Measurements from ENCODE around the gene PSMD6.
A peak's percentile ranks its signal among the peaks of the same experiment; 100 is the strongest.

Gene PSMD6

DNA sequence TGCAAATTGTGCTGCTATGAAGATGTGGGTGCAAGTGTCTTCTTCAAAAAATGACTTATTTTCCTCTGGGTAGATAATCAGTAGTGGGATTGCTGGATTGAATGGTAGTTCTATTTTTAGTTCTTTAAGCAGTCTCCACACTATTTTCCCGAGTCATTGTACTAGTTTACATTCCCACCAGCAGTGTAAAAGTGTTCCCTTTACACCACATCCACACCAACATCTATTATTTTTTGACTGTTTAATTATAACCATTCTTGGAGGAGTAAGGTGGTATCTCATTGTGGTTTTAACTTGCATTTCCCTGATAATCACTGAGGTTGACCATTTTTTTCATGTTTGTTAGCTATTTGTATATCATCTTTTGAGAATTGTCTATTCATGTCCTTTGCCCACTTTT, 19.7 kb upstream of the PSMD6 start:
- DNase-seq, result no peak

DNA sequence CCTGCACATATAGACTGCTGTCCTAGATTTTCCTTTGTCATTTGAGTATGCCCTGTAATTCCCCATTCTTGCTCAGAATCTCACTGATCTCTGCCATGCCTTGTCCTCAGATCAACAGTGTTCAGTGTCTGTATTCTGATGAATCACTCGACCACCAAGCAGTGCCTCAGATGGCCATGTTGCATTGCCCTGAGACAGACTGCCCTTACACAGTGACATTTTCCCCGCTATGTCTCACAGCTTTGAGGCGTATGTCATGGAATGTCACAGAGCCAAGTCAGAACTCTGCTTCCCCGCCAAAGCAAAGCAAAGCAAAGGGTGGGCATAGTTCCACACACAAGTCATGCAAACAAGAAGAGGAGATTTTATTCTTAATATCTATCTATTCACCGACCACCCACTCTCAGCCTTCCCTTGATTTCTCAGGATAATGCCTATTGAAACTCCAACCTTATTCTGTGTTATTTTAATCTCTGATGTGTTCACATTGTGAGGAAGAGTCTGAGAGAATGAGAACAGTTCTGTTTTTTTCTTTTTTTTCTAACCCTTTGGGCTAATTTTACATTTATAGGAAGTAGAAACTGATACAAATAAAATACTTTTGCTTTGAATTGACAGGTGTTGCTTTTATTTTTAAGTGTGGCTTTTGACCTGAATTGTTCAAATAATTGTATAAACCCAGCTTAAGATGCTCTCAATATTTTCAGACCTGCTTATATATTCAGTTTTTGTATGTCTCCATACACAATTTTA, 16.9 kb upstream of the PSMD6 start:
- no peak for DNase-seq

DNA sequence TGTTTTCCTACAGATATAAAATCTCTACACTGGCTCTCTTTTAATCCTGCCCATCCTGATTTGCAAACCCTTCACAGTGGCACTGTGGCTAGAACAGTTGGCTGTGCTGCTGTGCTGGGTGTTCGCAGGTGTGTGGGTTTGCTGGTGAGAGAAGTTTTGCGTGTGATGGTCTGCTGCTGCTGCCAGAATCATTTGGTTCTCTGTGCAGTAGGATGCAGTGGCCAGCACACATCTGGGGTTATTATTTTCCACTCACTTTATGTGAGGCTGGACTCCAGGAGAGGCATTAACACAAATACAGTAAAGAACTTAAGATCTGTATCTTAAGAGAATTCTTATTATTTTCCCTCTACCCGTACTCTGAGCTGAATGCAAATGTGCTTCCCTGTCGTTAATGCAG, 16.0 kb upstream of the PSMD6 start:
- no peak for DNase-seq

DNA sequence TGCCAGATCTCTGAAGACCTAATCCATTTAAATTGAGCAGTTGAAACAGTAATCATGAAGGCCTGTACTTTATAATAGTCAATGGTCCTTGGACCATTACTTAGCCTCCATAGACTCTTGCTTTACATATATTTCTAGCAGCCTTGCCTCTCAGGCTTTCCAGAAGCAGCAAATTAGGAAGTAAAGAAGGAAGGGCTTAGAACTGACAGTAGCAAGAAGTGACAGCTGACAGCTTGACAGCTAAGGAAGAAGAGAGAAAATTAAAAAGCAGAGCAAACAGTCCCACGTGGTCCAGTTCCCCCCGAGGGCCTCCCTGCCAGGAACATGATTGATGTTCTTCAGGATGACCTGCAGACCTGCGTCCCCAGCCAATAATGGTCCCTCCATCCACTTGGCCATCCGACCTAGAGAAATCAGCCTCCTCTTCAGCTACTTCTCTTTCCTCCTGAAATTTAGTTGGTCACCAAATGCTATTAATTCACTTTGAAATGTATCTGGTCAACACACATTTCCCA, 15.0 kb upstream of the PSMD6 start:
- DNase-seq, result no peak

DNA sequence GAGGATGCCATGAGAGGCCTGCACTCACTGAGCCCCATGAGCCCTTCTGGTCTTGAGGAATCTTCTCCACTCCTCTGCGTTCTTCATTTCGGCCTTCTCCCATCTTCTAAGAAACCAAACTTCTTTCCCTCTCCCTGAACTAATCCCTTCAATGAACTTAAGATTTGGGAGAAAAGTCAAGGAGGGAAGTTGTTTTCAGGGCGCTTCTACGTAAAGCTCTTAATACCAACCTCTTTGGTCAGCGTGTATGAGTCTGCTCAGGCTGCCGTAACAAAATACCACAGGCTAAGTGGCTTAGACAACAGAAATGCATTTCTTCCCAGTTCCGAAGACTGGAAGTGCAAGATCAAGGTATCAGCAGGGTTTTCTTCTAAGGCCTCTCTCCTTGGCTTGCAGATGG, 13.8 kb upstream of the PSMD6 start:
- DNase-seq, result no peak

DNA sequence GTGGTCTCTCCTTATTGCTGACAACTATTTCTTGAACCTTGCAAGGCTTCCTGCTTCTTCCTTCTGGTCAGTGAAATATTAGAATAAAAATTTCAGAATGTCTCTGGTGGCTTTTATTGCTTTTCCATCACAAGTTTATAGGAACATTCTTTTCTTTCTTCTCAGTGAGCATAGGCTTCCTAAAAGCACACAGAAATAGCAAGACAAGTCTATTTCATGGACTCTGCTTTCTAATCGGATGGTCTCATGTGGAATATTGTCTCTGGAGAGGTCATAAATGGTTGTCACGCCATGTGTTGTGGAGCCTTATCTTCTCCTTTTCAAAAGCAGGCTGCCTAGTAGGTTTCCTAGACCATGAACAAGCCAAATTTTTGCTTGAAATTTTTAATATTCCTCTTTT, 9.8 kb upstream of the PSMD6 start:
- no peak for DNase-seq

DNA sequence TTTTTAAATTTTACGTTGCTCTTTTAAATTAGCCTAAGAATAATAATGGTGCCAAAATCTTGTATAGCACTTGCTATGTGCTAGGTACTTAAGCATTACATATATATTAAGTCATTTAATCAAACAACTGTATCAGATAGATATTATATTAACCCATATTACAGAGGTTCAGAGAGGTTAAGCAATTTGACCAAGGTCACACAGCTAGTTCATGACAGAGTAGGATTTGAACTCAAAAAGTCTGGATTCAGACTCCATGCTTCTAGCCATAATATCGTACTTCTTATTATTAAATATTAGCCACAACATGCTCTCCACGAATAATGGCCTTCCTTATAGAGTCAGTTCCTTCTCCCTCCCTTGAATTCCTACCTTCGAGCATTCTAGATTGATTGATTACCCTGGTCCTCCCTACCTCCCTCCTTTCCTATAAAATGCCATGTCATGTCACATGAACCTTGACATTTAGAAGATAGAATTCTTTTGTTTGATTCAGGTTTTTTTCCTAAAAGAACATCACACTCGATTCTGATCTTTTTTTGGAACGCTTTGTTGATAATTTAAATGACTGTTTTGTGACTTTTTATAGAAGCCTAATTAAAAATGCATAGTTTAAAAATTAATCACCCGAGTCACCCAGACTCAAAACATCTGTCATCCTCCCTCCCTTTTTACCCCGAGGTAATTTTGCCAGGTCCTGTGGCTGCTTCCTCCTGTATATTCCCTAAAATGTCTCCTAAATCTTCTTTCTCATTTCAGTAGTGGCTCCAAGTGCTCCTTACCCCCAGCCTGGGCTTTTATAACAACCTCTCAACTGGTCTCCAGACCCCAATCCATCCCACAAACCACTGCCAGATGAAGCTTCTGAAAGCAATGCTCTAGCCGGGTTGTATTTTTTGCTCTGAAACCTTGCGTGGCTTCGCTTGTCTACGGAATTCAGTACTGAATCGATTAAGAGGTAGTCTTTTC, 8.5 kb upstream of the PSMD6 start:
- DNase-seq, result no peak

DNA sequence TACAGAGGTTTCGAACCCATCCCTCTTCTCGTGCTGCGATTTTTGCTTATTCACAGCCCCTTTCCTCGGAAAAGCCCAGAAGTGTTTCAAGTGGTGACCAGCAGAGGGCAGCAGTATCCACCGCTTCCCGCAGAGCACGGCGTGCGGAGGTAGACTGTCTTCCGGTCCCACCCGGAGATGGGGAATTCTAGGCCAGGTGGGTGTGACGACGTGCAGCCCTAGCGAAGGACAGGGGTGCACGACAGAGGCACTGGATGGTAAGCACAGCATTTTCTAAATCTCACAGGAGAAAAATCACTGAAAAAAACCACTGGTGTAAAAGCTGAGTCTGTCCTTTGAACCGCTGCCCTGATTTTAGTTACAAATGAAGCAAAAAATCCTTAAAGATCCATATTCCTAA, 7.4 kb upstream of the PSMD6 start:
- peak; percentile 85 for DNase-seq

DNA sequence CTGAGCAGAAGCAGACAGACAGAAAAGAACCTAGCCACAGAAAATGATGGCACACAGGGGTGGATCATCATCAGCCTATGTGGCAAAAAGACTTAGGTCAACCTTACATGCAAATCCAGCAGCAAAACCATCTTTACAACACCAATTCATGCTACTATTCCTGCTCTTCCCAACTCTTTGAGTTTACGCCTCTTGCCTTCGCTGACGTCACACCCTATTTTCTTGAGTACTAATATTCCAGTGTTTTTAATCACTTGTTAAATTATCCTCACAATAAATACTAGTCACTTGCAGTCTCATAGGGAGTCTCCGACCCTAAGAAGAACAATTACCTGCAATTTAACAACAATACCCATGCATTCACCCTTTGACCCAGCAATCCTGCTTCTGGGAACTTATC, 6.0 kb upstream of the PSMD6 start:
- DNase-seq, result no peak

DNA sequence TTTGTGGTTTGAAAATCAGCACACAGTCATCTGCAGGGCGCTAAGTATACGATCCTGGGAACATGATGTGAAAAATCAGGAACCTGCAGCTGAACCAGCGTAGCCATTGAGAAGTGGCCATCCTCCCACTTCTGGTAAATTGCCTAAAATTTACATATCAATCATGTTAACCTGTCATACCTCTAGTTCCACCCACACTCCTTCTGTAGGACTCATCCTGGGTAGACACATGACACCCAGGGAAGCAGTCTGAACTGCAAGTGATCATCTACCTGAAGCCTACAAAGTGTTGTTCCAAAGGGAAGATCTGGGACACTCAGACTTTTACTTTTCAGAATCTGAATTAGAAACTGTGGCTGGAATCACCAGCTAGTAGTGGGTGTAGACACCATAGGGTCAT, 5.5 kb upstream of the PSMD6 start:
- DNase-seq, result no peak

DNA sequence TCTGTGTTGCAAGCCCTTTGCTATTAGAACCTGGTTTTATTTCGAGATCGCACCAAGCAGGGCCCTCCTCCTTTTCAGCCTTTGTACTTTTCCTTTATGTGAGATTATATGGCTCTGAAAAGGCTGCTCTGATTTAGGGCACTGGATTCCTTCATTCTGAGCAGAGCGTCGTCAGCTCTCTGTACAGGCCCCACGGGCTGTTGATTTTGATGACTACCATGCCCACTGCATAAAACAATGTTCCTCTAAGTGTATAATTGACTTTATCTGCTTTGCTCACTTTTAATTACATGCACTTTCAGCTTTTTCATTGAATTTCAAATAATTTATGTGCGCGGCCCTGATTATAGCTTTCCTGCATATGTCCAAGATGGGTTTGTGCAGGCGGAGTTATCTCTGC, 4.4 kb upstream of the PSMD6 start:
- no peak for DNase-seq

DNA sequence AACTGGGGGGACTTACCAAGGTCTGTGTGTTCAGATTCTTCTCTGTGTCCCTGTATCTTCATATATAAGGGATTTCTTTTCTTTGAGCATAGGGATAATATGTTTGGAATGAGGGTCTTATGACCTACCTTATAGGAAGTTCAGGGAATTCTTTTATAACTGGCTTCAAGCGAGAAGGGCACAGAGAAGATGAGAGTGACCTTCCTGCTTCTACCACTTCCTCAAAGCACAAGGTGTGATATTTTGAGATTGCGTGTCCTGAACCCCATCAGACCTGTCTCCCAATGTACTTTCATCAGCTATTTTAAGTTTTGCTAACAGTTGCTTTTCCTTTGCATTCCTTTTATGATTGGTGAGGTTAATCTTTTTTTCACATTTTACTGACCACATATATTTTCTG, 3.1 kb upstream of the PSMD6 start:
- DNase-seq, result no peak

DNA sequence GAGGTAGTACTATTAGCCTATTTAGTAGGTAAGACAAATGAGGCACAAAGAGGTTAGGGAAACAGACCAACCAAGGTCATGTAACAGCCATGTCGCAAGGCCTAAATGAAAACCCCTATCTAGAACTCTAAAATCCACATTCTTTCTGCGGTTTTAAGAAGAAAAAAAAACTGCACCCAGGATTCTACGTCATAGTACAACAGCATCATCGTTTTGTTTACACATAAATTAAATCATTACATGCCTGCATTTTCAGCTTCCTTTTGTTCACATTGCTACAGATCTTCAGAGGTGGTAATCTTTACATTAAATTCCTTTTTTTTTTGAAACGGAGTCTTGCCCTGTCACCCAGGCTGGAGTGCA, 548 bp upstream of the PSMD6 start:
- no peak for DNase-seq

DNA sequence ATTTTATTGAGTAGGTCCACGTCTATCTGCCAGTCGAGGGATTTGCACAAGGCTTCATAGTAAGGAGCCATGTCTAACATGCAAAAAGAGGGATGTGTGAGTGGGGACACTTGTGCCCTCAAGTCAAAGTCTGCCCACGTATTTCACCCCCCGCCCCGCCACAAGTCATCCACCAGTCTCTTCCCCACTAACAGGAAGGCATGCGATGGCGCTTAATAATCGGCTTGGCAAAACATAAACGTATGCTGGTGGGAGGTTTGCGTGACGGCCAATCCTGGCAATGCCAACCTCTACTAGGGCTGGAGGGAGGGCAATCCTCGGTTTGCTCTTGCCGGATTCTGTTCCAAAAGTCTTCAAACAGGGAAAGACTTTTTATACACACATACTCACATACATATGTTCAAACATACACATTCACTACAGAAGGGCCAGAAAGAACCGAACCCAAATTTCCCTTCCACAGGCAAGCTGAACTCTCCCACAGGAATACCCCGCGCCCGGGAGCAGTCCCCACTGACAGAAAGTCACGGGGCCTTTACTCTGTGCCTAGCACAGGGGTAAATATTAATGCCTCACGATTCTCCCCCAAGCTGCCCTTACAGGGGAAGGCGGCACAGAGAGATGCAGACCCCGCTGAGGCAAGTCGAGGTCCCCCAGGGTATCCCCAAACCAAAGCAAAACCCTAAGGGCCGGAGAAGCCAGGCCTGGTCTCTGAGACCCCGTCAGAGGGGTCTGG, 675 bp downstream of the PSMD6 start:
- DNase-seq, result peak; percentile 19

DNA sequence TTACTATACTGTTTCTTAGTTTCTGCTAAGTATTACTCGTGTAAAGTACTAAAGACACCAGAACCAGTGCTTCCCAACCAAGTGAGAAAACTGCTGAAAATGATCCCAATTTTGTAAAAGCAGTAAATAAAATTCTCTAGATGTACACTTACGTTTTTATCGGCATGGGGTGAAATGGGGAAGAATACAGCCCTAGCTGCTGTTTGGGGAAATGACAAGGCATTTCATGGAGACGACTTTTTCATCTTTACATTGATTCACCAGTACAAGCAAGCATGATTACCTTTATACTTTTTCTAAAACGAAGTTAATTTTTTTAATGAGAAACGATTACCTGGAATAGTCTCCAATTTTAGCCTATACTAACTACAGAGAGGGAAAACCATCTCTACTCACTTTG, 1.4 kb downstream of the PSMD6 start:
- no peak for DNase-seq

DNA sequence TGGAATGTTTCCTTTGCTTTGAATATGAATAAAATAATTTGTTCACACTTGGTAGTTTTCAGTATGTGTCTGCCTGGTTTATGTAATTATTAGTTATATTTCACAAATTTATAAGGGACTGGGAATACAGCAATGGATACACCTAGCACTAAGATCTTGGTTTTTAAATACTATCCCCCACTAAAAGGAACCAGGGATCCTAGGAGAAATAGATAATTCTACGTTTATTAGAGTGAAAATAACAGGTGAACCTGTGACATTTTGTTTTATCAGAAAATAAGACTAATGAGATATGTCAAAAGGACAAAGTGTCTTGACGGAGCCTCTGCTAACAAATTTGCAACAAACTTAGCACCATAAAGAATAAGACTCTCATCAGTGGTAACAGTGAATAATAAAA, 3.4 kb downstream of the PSMD6 start:
- no peak for DNase-seq

DNA sequence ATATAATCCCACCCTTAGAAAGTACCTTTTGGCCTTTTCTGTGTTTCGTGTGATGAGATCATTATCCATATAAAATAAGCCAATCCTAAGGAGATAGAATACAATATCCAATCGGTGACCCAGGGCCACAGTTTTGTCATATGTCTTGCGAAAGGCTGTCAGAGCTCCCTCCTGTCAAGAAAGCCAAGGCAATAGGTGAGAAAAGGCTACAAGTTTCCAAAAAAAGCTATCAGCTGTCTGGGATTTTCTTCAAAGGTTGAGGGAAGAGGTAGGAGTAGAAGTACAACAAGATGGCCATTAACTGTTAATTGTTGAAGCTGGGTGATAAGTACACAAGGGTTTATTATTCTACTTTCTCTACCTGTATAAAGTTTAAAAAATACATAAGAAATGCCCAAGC, 4.0 kb downstream of the PSMD6 start:
- DNase-seq, result no peak

DNA sequence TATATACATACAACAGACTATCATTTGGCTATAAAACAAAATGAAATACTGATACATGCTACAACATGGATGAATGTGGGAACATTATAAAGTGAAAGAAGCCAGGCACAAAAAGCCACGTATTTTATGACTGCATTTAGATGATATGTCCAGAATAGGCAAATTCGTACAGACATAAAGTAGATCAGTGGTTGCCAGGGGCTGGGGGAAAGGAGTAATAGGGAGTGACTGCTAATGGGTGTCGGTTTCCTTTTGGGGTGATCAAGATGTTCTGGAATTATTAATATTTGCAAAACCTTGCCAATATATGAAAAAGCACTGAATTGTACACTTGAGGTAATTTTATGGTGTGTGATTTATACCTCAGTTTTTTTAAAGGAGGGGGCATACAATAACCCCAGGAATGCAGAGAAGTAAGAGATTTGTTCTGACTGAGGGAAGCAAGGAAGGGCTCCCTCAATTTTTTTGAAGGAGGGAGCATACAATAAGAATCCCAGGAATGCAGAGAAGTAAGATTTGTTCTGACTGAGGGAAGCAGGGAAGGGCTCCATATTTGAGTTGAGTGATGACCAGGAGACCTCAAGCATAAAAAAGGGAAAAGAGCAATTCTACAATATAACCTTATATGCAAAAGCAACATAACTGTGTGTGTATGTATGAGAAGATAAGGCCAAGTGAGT, 6.2 kb downstream of the PSMD6 start:
- DNase-seq, result no peak

DNA sequence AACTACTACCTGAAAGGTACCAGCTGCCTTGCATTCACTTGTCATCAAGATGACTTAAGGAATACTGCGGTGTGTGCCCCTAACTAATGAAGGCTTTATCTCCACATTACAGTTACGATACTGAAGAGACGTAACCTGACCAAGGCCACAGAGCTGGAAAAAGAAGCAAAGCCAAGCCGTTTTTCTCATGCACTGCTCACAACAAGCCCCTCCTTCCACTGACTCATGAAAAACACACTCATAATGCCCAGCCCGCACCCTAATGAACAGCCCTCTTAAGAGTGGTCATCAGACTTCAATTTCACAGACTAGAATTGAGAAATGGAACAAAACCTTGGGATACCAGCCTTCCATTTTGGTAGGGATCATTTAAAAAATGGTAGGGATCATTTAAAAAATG, 11.6 kb downstream of the PSMD6 start:
- no peak for DNase-seq

DNA sequence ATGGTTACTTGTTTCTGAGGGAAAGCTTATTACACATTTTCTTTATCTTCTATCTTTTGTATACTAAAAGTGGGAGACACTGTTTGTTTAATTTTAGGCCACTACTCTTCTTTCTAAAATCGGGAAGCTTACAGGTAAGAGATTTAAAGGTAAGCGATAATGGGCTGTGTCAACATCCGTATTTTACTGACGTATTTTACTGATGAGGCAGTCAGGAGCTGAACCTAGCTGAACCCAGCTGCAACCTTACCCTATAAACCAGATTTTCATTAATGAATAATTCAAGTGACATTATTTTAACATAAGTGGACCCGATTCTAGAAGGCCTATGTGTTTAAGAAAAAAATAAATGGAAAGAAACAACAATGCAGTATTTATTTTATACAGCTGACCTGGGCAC, 13.1 kb downstream of the PSMD6 start:
- DNase-seq, result no peak

DNA sequence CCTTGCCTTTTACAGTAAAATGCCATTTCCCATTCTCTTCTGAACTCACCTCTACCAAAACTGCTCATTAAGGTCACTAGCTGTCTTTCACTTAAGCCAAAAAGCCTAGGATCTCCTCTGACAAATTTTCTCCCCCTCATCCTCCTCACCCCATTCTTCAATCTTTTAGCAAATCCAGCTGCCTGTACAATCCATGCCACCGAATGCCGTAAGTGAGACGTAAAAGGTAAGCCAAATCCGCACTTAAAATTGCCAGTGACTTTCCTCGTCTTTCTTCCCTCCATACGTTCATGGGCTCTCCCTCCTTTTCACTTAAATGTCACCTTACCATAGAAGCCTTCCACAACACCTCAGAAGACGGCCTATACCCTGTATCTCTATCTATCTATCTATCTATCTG, 13.8 kb downstream of the PSMD6 start:
- no peak for DNase-seq

DNA sequence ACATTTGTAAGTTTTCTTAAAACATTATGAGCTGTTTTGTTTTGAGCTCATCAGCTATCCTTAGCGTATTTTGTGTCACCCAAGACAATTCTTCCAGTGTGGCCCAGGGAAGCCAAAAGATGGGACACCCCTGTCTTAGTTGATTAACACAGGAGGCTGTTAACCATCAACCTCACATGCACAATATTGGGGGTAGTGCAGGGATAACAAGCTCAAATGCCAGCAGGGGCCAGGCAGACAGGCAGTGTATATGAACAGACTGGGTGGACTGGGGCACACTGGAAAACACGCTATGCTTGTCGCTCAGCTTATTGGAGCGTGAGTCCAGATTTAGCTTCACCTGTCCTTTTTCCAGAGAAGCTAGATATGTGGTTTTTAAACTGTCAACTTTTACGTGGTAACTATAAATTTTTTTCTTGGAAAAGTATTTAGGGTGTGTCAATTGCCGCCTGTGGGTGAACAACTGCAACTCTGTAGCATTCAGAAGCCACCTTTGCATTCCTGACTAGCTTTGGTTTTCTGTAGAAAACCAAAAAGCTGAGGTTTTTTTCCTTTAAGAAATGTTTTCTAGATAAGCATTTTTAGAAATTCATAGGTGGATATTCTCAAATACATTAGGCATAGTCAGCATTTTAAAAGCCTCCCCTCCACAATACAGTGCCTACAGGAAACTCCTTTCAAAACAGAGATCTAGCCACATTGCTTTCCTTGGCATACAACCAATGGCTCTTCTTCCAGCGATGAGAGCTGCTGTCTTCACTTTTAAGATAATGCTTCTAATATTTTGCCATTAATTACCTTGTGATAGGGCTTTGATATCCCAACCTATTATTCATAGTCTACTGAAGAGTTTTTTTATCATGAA, 14.6 kb downstream of the PSMD6 start:
- no peak for DNase-seq
